H7 (cell line): ENCODE measurements around the gene CDKN1C. TPM values are rescaled to one million over a fixed set of nuclear protein-coding genes. Genes with fewer than 3 reads are reported as not detected.
A peak's percentile ranks its signal among the peaks of the same experiment; 100 is the strongest.

Source experiments
- DNase-seq: peaks from one replicate; pipeline ENCODE4 v3.0.0; 2012
- H3K27me3 ChIP-seq: 2 replicates; pipeline ENCODE4 v1.6.0; 2011; ENCODE audit warnings: mild to moderate bottlenecking, low read length; ENCODE audit not compliant: control insufficient read depth, insufficient read depth
- H3K36me3 ChIP-seq: replicated peaks from 2 replicates; pipeline ENCODE4 v1.5.1; 2011; ENCODE audit warnings: low read length; ENCODE audit not compliant: control insufficient read depth, insufficient read depth
- H3K4me3 ChIP-seq: 2 replicates; pipeline ENCODE4 v1.5.1; 2011; ENCODE audit warnings: low read depth, mild to moderate bottlenecking, control low read depth, low read length, moderate library complexity; ENCODE audit not compliant: insufficient read depth
- total RNA-seq: library from RNA; depleted of rRNA; stranded (reverse); fragments of >200 nt; shearing (Covaris generic); gene quantifications from 2 replicates; pipeline ENCODE4 v1.2.3, GENCODE V29; 2014

CDKN1C gene
- total RNA-seq, 1 experiment from 2014 or later = 58.4 TPM

GRCh38 chr11:2890466-2891294 lies 5.1 kb upstream of the CDKN1C start:
- H3K4me3 ChIP-seq = no peak overlapping the region
- DNase-seq = peak; percentile 72
- H3K27me3 ChIP-seq = peaks cover 15% of the 10 kb centered on the region
- H3K36me3 ChIP-seq = no peaks in the 10 kb centered on the region

- no peaks in the 10 kb centered on the region for H3K36me3 ChIP-seq
- DNase-seq = no peak
- H3K4me3 ChIP-seq = no peak overlapping the region
- H3K27me3 ChIP-seq = peaks cover 21% of the 10 kb centered on the region
Observed at GRCh38 chr11:2889362-2890273, 4.0 kb upstream of the CDKN1C start.

- H3K36me3 ChIP-seq = no peaks in the 10 kb centered on the region
- H3K4me3 ChIP-seq = no peak overlapping the region
- peak; percentile 94 for DNase-seq
- H3K27me3 ChIP-seq = peaks cover 30% of the 10 kb centered on the region
Observed at GRCh38 chr11:2888266-2888968, 2.8 kb upstream of the CDKN1C start.

GRCh38 chr11:2887515-2888195 lies 2.1 kb upstream of the CDKN1C start:
- DNase-seq = no peak
- Histone ChIP-seq H3K36me3 (no peaks in the 10 kb centered on the region), H3K27me3 (peaks cover 36% of the 10 kb centered on the region), H3K4me3 (no peak overlapping the region)

DNA sequence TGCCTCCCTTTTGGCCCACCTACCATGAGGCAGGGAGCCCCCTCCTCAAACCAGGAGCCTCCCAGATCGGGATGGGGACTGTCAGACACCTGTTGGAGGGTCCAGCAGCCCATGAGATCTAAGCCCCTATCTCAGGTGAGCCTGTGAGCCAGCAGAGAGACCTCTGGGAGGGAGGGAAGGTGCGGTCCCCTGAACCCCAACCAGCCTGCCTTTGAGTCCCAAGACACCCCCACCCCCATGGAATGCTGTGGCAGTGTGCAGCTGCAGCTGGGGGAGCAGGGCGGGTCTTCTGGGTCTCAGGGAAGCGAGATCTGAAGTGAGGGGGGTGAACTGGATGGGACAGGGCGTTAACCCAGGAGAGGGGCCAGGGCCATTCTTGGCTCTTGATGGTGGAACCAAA lies 1.4 kb upstream of the CDKN1C start:
- DNase-seq = no peak
- H3K4me3 ChIP-seq = no peak overlapping the region
- peaks cover 40% of the 10 kb centered on the region for H3K27me3 ChIP-seq
- no peaks in the 10 kb centered on the region for H3K36me3 ChIP-seq

GRCh38 chr11:2886191-2886894 lies 768 bp upstream of the CDKN1C start:
- H3K36me3 ChIP-seq = no peaks in the 10 kb centered on the region
- DNase-seq = peak; percentile 84
- peaks cover 42% of the 10 kb centered on the region for H3K27me3 ChIP-seq
- peak overlapping the region; percentile 22 for H3K4me3 ChIP-seq

GRCh38 chr11:2885017-2885677 lies 428 bp downstream of the CDKN1C start:
- H3K36me3 ChIP-seq = no peaks in the 10 kb centered on the region
- H3K4me3 ChIP-seq = peak overlapping the region; percentile 70
- peak; percentile 94 for DNase-seq
- H3K27me3 ChIP-seq = peaks cover 46% of the 10 kb centered on the region

- Histone ChIP-seq H3K27me3 (peaks cover 46% of the 10 kb centered on the region), H3K36me3 (no peaks in the 10 kb centered on the region), H3K4me3 (peak overlapping the region; percentile 53)
- DNase-seq = peak; percentile 93
Observed at GRCh38 chr11:2883979-2884815, 1.4 kb downstream of the CDKN1C start.

- DNase-seq = peak; percentile 85
- H3K4me3 ChIP-seq = peak overlapping the region; percentile 53
- peaks cover 48% of the 10 kb centered on the region for H3K27me3 ChIP-seq
- no peaks in the 10 kb centered on the region for H3K36me3 ChIP-seq
Observed at GRCh38 chr11:2883640-2883978, 2.0 kb downstream of the CDKN1C start.

DNA sequence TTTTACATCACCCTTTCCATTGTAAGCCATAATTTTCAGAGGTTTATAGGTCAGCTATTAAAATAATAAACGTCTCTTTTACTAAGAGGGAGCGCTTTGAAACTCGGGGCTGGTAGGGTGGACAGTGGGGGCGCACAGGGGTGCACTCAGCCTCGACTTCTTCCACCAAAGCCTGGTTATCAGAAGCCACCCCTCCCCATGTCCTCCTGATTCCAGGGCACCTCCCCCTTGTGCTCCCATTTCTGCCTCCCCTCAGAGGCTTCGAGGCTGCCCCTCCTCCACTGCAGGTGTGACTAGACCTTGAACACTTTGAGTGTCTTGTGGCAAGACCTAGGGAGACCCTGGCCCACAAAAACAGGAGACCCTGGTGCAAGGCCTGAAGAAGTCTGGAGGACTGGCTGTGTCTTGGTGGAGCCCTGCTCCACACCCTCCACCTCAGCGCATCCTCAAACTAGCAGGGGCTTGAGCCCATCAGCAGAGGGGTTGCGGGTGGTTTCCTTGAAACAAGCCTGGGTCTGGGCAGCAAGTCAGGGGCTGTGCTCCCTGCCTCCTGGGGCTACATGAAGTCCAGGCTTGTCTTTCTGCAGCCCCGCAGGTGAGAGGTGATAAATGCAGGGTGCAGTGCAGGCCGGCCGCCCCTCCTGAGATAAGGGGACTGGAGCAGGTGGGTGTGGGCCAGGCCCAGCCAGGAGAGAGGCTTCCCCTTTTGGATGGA lies 3.0 kb downstream of the CDKN1C start:
- H3K4me3 ChIP-seq = no peak overlapping the region
- DNase-seq = peak; percentile 78
- H3K27me3 ChIP-seq = peaks cover 46% of the 10 kb centered on the region
- H3K36me3 ChIP-seq = no peaks in the 10 kb centered on the region

GRCh38 chr11:2881981-2882375 lies 3.6 kb downstream of the CDKN1C start:
- no peak overlapping the region for H3K4me3 ChIP-seq
- DNase-seq = no peak
- peaks cover 41% of the 10 kb centered on the region for H3K27me3 ChIP-seq
- H3K36me3 ChIP-seq = no peaks in the 10 kb centered on the region
